HEK293 (cell line): Measurements from ENCODE around the gene ARSD.

ENCODE experiments used
- CTCF ChIA-PET: fragments of 350-600 bp; formaldehyde crosslinking; extraction: SDS; loops from one replicate; lab custom pipeline; 2021; ENCODE audit warnings: antibody characterized with exemption; lab: Yijun Ruan, JAX
- POLR2A ChIA-PET: fragments of 300-600 bp; formaldehyde crosslinking; extraction: SDS; loops from one replicate; lab custom pipeline; 2020; ENCODE audit warnings: antibody characterized with exemption, inconsistent platforms; lab: Yijun Ruan, JAX
- H3K27ac ChIP-seq: fragments of 200-500 bp; sonication (Bioruptor generic); 2 replicates; pipeline ENCODE4 v1.5.1; 2014; ENCODE audit warnings: low read depth, low read length, control low read depth, inconsistent platforms; ENCODE audit errors: extremely low read depth
- H3K36me3 ChIP-seq, 2 experiments: fragments of 200-500 bp in 1 of 2; sonication (Bioruptor generic) in 1 of 2; 1 replicate in 1 of 2; 2 replicates in 1 of 2; pipeline ENCODE4 v1.5.1; 2014 to 2017; ENCODE audit warnings: inconsistent platforms in 2 of 2, low read length in 2 of 2; ENCODE audit not compliant: control insufficient read depth in 2 of 2, insufficient read depth in 1 of 2
- H3K4me1 ChIP-seq: fragments of 200-500 bp; sonication (Bioruptor generic); 2 replicates; pipeline ENCODE4 v1.5.1; 2014; ENCODE audit warnings: mild to moderate bottlenecking, low read length, inconsistent platforms; ENCODE audit not compliant: control insufficient read depth, insufficient read depth
- H3K4me3 ChIP-seq: 2 replicates; pipeline ENCODE4 v1.5.1; 2011; ENCODE audit warnings: low read depth, mild to moderate bottlenecking, control low read depth, low read length, moderate library complexity
- H3K9me3 ChIP-seq: fragments of 200-500 bp; sonication (Bioruptor generic); 2 replicates; pipeline ENCODE4 v1.5.1; 2014; ENCODE audit warnings: low read depth, low read length, inconsistent platforms; ENCODE audit not compliant: control insufficient read depth, insufficient read depth
- KLF17 ChIP-seq: fragments of 450-650 bp; formaldehyde crosslinking; IDR thresholded peaks from 2 replicates; pipeline ENCODE4 v1.5.1; 2016; ENCODE audit warnings: missing biosample characterization, missing genetic modification characterization
- KLF7 ChIP-seq: fragments of 450-650 bp; formaldehyde crosslinking; IDR thresholded peaks from 2 replicates; pipeline ENCODE4 v1.5.1; 2016; ENCODE audit warnings: missing biosample characterization, missing genetic modification characterization, borderline replicate concordance
- OSR2 ChIP-seq: fragments of 450-650 bp; formaldehyde crosslinking; IDR thresholded peaks from 2 replicates; pipeline ENCODE4 v1.5.1; 2016; ENCODE audit warnings: missing biosample characterization, missing genetic modification characterization
- OVOL3 ChIP-seq: fragments of 450-650 bp; formaldehyde crosslinking; IDR thresholded peaks from 2 replicates; pipeline ENCODE4 v1.5.1; 2016; ENCODE audit warnings: missing biosample characterization, missing genetic modification characterization
- SCRT1 ChIP-seq: fragments of 450-650 bp; formaldehyde crosslinking; IDR thresholded peaks from 2 replicates; pipeline ENCODE4 v1.5.1; 2016; ENCODE audit warnings: missing biosample characterization, missing genetic modification characterization, borderline replicate concordance
- TRIM28 ChIP-seq: IDR thresholded peaks from 2 replicates; pipeline ENCODE4 v1.6.1; 2011; ENCODE audit warnings: low read length, control low read depth, borderline replicate concordance
- WT1 ChIP-seq: fragments of 450-650 bp; formaldehyde crosslinking; IDR thresholded peaks from 2 replicates; pipeline ENCODE4 v1.5.1; 2016; ENCODE audit warnings: missing biosample characterization, missing genetic modification characterization
- ZFP37 ChIP-seq: fragments of 450-650 bp; formaldehyde crosslinking; IDR thresholded peaks from 2 replicates; pipeline ENCODE4 v1.5.1; 2016; ENCODE audit warnings: missing biosample characterization, missing genetic modification characterization
- ZNF169 ChIP-seq: fragments of 450-650 bp; formaldehyde crosslinking; IDR thresholded peaks from 2 replicates; pipeline ENCODE4 v1.5.1; 2016; ENCODE audit warnings: missing biosample characterization, missing genetic modification characterization
- ZNF174 ChIP-seq: fragments of 450-650 bp; formaldehyde crosslinking; IDR thresholded peaks from 2 replicates; pipeline ENCODE4 v1.5.0; 2017; ENCODE audit warnings: missing biosample characterization, mild to moderate bottlenecking, missing genetic modification characterization
- ZNF19 ChIP-seq: fragments of 450-650 bp; formaldehyde crosslinking; IDR thresholded peaks from 2 replicates; pipeline ENCODE4; 2016; ENCODE audit warnings: missing biosample characterization, missing genetic modification characterization, low read depth
- ZNF311 ChIP-seq: fragments of 450-650 bp; formaldehyde crosslinking; IDR thresholded peaks from 2 replicates; pipeline ENCODE4 v1.5.1; 2017; ENCODE audit warnings: missing biosample characterization, missing genetic modification characterization, borderline replicate concordance
- ZNF449 ChIP-seq: fragments of 450-650 bp; formaldehyde crosslinking; IDR thresholded peaks from 2 replicates; pipeline ENCODE4 v1.5.1; 2017; ENCODE audit warnings: missing biosample characterization, mild to moderate bottlenecking, missing genetic modification characterization, moderate library complexity
- ZNF549 ChIP-seq: fragments of 450-650 bp; IDR thresholded peaks from 2 replicates; pipeline ENCODE4 v1.5.1; 2018; ENCODE audit warnings: missing biosample characterization, missing genetic modification characterization, mild to moderate bottlenecking, inconsistent platforms, moderate library complexity
- ZNF555 ChIP-seq: fragments of 450-650 bp; formaldehyde crosslinking; conservative IDR thresholded peaks from 2 replicates; pipeline ENCODE4 v1.5.1; 2017; ENCODE audit warnings: missing biosample characterization, mild to moderate bottlenecking, missing genetic modification characterization, inconsistent platforms
- ZNF629 ChIP-seq: fragments of 450-650 bp; formaldehyde crosslinking; IDR thresholded peaks from 2 replicates; pipeline ENCODE4 v1.5.1; 2017; ENCODE audit warnings: missing biosample characterization, missing genetic modification characterization
- ZNF654 ChIP-seq: fragments of 450-650 bp; formaldehyde crosslinking; IDR thresholded peaks from 2 replicates; pipeline ENCODE4 v1.5.1; 2016; ENCODE audit warnings: low read depth, missing biosample characterization, missing genetic modification characterization
- ZNF768 ChIP-seq: fragments of 450-650 bp; formaldehyde crosslinking; IDR thresholded peaks from 2 replicates; pipeline ENCODE4 v1.5.1; 2018; ENCODE audit warnings: missing biosample characterization, mild to moderate bottlenecking, missing genetic modification characterization
- ZNF837 ChIP-seq: fragments of 450-650 bp; formaldehyde crosslinking; IDR thresholded peaks from 2 replicates; pipeline ENCODE4 v1.5.1; 2016; ENCODE audit warnings: missing biosample characterization, missing genetic modification characterization
- TF ChIP-seq, protein P1 (sequence below): fragments of 450-650 bp; formaldehyde crosslinking; IDR thresholded peaks from 2 replicates; pipeline ENCODE4 v1.5.1; 2016; ENCODE audit warnings: missing biosample characterization, missing genetic modification characterization
- TF ChIP-seq, protein P2 (sequence below): fragments of 450-650 bp; formaldehyde crosslinking; IDR thresholded peaks from 2 replicates; pipeline ENCODE4 v1.5.1; 2016; ENCODE audit warnings: missing biosample characterization, missing genetic modification characterization, low read depth

ARSD gene

DNA sequence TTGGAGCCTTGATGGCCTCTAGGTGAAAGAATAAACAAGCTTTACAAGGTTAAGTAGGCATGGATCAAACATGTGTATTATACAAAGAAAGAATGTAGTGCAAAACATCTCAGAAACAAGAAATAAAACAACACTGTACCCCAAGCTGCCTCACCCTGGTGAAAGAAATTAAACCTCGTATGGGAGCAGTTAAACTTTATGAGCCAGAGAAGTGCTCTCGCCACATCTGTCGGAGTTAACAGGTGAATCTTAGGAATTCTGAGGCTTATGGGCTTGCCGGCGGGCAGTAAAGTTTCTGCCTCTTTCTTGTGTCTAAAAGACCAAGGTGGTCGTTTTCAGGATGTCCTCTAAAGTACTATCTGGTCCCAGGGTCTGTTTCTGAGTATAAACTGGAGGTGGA lies 43.3 kb upstream of the ARSD start:
- CTCF ChIA-PET: no interaction called here
- no peak overlapping the region for H3K27ac ChIP-seq
- TF ChIP-seq ZNF768 (tag by site-specific recombination) (no peak), KLF17 (tag by site-specific recombination) (no peak), KLF7 (tag by site-specific recombination) (no peak), ZNF549 (tag by site-specific recombination) (no peak), WT1 (tag by site-specific recombination) (no peak), ZNF449 (tag by site-specific recombination) (no peak), ZNF174 (tag by site-specific recombination) (no peak), OVOL3 (no peak), ZNF169 (tag by site-specific recombination) (no peak)
- TF ChIP-seq, protein P1, sequence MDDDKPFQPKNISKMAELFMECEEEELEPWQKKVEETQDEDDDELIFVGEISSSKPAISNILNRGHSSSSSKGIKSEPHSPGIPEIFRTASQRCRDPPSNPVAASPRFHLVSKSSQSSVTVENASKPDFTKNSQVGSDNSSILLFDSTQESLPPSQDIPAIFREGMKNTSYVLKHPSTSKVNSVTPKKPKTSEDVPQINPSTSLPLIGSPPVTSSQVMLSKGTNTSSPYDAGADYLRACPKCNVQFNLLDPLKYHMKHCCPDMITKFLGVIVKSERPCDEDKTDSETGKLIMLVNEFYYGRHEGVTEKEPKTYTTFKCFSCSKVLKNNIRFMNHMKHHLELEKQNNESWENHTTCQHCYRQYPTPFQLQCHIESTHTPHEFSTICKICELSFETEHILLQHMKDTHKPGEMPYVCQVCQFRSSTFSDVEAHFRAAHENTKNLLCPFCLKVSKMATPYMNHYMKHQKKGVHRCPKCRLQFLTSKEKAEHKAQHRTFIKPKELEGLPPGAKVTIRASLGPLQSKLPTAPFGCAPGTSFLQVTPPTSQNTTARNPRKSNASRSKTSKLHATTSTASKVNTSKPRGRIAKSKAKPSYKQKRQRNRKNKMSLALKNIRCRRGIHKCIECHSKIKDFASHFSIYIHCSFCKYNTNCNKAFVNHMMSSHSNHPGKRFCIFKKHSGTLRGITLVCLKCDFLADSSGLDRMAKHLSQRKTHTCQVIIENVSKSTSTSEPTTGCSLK (tag by site-specific recombination): no peak
- H3K4me1 ChIP-seq: no peaks in the 10 kb centered on the region
- no peak overlapping the region for H3K4me3 ChIP-seq
- no peaks in the 10 kb centered on the region for H3K9me3 ChIP-seq
- H3K36me3 ChIP-seq: peaks cover 0 to 5% of the 10 kb centered on the region in 2 experiments; a peak in 1 of 3 replicates
- POLR2A ChIA-PET: no interaction called here

DNA sequence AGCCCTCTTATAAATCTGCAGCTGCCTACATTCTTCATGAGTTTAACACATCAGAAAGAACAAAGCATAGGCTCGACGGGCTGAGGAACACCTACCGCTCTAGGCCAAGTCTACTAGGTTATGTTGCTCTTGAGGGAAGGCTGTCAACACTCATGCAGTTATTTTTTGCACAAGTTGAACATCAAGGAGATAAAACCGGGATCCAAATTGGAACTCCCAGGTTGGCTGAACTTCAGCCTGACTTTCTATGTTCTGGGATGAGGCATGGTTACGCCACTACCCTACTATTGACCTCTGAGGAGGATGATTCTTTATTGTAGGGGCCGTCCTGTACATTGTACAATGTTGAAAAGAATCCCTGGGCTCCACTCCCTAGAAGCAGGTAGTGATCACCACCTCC lies 39.9 kb upstream of the ARSD start:
- ChIA-PET POLR2A (no interaction called here), CTCF (interaction anchor here (0.7 kb wide), 1 partner anchor 9 kb away, joined by 3 read pairs; no protein-coding TSS in a partner anchor)
- H3K4me1 ChIP-seq: no peaks in the 10 kb centered on the region
- no peaks in the 10 kb centered on the region for H3K36me3 ChIP-seq
- no peaks in the 10 kb centered on the region for H3K9me3 ChIP-seq
- H3K4me3 ChIP-seq: no peak overlapping the region
- H3K27ac ChIP-seq: no peak overlapping the region
- TF ChIP-seq ZNF19 (tag by site-specific recombination) (no peak), ZNF311 (no peak), OSR2 (no peak), ZNF629 (tag by site-specific recombination) (no peak), ZNF837 (tag by site-specific recombination) (no peak), TRIM28 (no peak), ZNF654 (tag by site-specific recombination) (no peak), SCRT1 (tag by site-specific recombination) (no peak), ZFP37 (no peak), ZNF555 (tag by site-specific recombination) (no peak)
- TF ChIP-seq, protein P2, sequence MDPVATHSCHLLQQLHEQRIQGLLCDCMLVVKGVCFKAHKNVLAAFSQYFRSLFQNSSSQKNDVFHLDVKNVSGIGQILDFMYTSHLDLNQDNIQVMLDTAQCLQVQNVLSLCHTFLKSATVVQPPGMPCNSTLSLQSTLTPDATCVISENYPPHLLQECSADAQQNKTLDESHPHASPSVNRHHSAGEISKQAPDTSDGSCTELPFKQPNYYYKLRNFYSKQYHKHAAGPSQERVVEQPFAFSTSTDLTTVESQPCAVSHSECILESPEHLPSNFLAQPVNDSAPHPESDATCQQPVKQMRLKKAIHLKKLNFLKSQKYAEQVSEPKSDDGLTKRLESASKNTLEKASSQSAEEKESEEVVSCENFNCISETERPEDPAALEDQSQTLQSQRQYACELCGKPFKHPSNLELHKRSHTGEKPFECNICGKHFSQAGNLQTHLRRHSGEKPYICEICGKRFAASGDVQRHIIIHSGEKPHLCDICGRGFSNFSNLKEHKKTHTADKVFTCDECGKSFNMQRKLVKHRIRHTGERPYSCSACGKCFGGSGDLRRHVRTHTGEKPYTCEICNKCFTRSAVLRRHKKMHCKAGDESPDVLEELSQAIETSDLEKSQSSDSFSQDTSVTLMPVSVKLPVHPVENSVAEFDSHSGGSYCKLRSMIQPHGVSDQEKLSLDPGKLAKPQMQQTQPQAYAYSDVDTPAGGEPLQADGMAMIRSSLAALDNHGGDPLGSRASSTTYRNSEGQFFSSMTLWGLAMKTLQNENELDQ: no peak
- TF ChIP-seq, all 188 proteins: peak for 0
